Testis (tissue), 2 donors: ENCODE data around the gene CD58.
"Not testable (repeated sequence)": the region's sequence is repeated elsewhere in the genome, so short reads cannot be mapped to it uniquely, and the experiment has no call there.

Experiments
- CTCF ChIP-seq, 3 experiments: fragments of 450-650 bp in 2 of 3; fragments of 200-600 bp in 1 of 3; sonication (generic) in 1 of 3; IDR thresholded peaks; one replicate each; pipeline ENCODE4 v1.5.1; 2016 to 2019; ENCODE audit warnings: antibody characterized with exemption in 3 of 3, mild to moderate bottlenecking in 2 of 3, moderate library complexity in 1 of 3
- POLR2A ChIP-seq: fragments of 450-650 bp; IDR thresholded peaks from one replicate; pipeline ENCODE4 v1.6.1; 2017; ENCODE audit warnings: antibody characterized with exemption, mild to moderate bottlenecking, moderate library complexity

- TF ChIP-seq CTCF (IDR thresholded peaks at IDR 0.05); POLR2A: not testable (repeated sequence)
Measured at GRCh38 chr1:116603646-116604045, 32.8 kb upstream of the CD58 start.
